ENCODE measurements around the gene PYGB. TPM values are rescaled to one million over a fixed set of nuclear protein-coding genes. Genes with fewer than 3 reads are reported as not detected.

The PYGB gene
- total RNA-seq, 1 experiment from 2014 or later: 216 TPM

DNA sequence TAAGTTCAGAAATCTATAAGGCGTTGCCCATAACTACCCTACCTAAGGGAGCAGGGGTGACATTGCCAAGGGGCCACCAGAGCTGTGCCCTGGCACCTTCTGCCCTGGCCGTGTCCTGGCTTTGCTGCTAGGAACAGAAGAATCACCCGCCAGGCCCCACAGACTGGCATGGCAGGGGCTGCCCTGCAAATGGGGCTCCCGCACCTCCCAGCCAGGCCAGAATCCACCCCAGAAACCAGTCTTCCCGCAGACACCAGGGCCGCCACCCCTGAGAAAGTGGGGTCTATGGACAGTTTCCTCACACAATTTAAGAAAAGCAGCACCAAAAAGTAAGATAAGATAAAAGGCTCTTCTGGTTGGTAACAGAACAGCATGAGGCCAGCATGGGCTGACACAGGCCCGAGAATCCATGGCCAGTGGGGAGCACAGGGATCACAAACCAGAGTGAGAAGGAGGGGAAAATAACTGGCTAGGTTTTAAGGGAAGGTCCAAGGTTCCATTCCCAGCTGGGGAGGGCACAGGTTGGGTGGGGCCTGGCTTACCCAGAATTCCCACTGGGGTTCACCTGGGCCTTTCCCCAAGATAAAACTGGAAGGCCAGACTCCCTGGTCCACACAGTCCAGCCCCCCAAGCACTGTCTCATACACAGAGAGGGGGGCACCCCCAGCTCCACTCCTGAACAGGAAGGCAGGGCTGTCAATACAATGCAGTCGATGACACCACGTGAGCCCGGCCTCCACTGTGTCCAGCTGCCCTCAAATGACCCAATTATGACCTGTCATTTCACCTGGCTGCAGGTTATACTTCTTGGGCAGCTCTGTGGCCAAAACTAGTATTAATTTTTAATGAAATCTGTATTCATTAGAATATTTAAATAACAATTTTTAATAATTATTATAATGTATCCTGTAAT, 59.4 kb downstream of the PYGB start:
- Histone ChIP-seq H2AFZ (ENCODE audit: low read length) (no peak overlapping the region), H3K79me2 (ENCODE audit: low read length) (no peaks in the 10 kb centered on the region), H3K9me3 (ENCODE audit: low read length) (no peaks in the 10 kb centered on the region), H3K4me2 (ENCODE audit: low read length) (no peak overlapping the region), H3K9ac (ENCODE audit: low read length) (no peak overlapping the region), H4K20me1 (ENCODE audit: low read length) (no peaks in the 10 kb centered on the region), H3K4me3 (ENCODE audit: low read length) (no peak overlapping the region), H3K4me1 (ENCODE audit: insufficient read depth, low read length) (peaks cover 33% of the 10 kb centered on the region), H3K27me3 (ENCODE audit: low read length) (no peaks in the 10 kb centered on the region), H3K36me3 (ENCODE audit: low read depth, low read length) (no peaks in the 10 kb centered on the region), H3K27ac (ENCODE audit: low read length) (no peak overlapping the region), H3F3A (ENCODE audit: low read length, unreplicated experiment) (no peaks in the 10 kb centered on the region), H3K9me2 (replicated peaks; ENCODE audit: low read length) (no peaks in the 10 kb centered on the region)
- ChIA-PET CTCF (no interaction called here), POLR2A (ENCODE audit: unreplicated experiment) (no interaction called here)
- TF ChIP-seq, protein P1, sequence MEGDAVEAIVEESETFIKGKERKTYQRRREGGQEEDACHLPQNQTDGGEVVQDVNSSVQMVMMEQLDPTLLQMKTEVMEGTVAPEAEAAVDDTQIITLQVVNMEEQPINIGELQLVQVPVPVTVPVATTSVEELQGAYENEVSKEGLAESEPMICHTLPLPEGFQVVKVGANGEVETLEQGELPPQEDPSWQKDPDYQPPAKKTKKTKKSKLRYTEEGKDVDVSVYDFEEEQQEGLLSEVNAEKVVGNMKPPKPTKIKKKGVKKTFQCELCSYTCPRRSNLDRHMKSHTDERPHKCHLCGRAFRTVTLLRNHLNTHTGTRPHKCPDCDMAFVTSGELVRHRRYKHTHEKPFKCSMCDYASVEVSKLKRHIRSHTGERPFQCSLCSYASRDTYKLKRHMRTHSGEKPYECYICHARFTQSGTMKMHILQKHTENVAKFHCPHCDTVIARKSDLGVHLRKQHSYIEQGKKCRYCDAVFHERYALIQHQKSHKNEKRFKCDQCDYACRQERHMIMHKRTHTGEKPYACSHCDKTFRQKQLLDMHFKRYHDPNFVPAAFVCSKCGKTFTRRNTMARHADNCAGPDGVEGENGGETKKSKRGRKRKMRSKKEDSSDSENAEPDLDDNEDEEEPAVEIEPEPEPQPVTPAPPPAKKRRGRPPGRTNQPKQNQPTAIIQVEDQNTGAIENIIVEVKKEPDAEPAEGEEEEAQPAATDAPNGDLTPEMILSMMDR (conservative IDR thresholded peaks at IDR 0.05; ENCODE audit: low read depth, low read length): no peak
- TF ChIP-seq EZH2 (IDR thresholded peaks at IDR 0.05; ENCODE audit: low read length, unreplicated experiment) (no peak), EZH2phosphoT487 (IDR thresholded peaks at IDR 0.05; ENCODE audit: borderline replicate concordance, low read length) (no peak)
- no TSS peak for BruUV-seq (replicated peaks)
- intact Hi-C loops (cut with micrococcal nuclease): no loop called here
- DNase-seq (no peak), ATAC-seq (no peak)

DNA sequence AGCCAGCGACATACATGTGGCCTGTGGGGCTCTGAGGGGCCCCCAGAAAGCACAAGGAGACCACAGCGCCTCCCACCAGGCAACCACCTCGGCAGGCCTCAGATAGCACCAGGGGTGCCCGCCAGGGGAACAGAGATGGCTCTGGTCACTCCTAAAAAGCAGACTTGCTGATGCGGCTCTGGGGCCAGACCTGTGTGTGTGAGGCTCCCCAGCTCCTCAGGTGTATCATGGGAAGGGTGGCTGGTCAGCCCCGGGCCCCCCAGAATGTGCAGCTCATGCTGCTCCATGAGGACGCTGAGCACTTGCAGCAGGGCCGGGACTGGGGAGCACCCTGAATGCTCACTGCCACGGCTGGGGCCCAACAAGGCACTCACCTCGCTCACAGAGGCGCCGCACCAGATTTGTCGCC, 60.2 kb downstream of the PYGB start:
- TF ChIP-seq, protein P1 (conservative IDR thresholded peaks at IDR 0.05; ENCODE audit: low read depth, low read length): no peak
- Histone ChIP-seq H3K9ac (ENCODE audit: low read length) (no peak overlapping the region), H3K9me2 (replicated peaks; ENCODE audit: low read length) (no peaks in the 10 kb centered on the region), H3K4me2 (ENCODE audit: low read length) (no peak overlapping the region), H3K79me2 (ENCODE audit: low read length) (no peaks in the 10 kb centered on the region), H3K9me3 (ENCODE audit: low read length) (no peaks in the 10 kb centered on the region), H3F3A (ENCODE audit: low read length, unreplicated experiment) (no peaks in the 10 kb centered on the region), H3K27ac (ENCODE audit: low read length) (peak overlapping the region; percentile 93), H3K27me3 (ENCODE audit: low read length) (no peaks in the 10 kb centered on the region), H3K36me3 (ENCODE audit: low read depth, low read length) (no peaks in the 10 kb centered on the region), H4K20me1 (ENCODE audit: low read length) (no peaks in the 10 kb centered on the region), H2AFZ (ENCODE audit: low read length) (no peak overlapping the region), H3K4me1 (ENCODE audit: insufficient read depth, low read length) (peaks cover 33% of the 10 kb centered on the region), H3K4me3 (ENCODE audit: low read length) (no peak overlapping the region)
- BruUV-seq (replicated peaks): no TSS peak
- POLR2A ChIA-PET (ENCODE audit: unreplicated experiment): no interaction called here
- DNase-seq (no peak), ATAC-seq (no peak)
- intact Hi-C loops (cut with micrococcal nuclease): no loop called here
- CTCF ChIA-PET: no interaction called here

Measured in PC-3 (cell line).